T47D (cell line): ENCODE data around the gene SPRED2.

Experiments used
- DNase-seq, 2 experiments: peaks; one replicate each; pipeline versions ENCODE4 v3.0.0 to v3.0.0-alpha.2; 2011 to 2012; ENCODE audit warnings: low read depth in 1 of 2, low spot score in 1 of 2
- JUND ChIP-seq: IDR thresholded peaks from 2 replicates; pipeline ENCODE4 v1.6.1; 2012; ENCODE audit warnings: low read depth
- in situ Hi-C: cut with HindIII; loops from 2 replicates; pipeline ENCODE4 v1.10.0; 2016; ENCODE audit warnings: low sequenced_read_pairs, low pct_unique_long_range_greater_than_20kb

The SPRED2 gene

DNA sequence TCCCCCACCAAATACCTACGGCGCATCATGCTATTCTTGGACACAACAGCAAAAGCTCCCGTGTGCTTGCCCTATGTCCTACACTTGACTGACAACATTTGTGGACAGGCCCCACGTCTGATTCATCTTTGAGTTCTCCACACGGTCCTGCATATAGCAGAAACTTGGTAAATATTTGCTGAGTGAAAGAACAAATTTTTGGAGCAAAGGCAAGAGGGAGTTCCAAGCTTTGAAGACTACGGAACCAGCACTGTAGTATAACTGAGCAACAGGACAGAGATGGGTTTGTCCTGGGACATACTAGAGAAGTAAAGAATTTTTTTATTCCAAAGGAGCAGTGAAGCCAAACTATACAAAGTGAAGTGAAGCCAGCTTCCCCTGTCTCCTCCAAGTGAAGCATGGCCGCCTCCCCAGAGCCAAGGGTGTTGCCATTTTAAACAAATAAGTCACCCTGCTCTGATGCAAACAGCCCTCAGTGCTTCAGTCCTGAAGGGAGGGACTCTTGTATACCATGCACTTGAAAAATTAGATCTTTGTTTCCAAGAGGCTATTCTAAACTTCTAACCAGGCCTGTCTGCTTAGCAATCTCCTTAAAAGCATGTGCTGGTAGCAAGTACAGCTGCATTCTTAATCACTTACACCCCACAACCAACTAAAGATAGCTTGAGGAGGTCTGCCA is 35.9 kb downstream of the SPRED2 start:
- in situ Hi-C loops = no loop called here
- TF ChIP-seq JUND = no peak
- DNase-seq = peak in 1 of 2 experiments; percentile 32

DNA sequence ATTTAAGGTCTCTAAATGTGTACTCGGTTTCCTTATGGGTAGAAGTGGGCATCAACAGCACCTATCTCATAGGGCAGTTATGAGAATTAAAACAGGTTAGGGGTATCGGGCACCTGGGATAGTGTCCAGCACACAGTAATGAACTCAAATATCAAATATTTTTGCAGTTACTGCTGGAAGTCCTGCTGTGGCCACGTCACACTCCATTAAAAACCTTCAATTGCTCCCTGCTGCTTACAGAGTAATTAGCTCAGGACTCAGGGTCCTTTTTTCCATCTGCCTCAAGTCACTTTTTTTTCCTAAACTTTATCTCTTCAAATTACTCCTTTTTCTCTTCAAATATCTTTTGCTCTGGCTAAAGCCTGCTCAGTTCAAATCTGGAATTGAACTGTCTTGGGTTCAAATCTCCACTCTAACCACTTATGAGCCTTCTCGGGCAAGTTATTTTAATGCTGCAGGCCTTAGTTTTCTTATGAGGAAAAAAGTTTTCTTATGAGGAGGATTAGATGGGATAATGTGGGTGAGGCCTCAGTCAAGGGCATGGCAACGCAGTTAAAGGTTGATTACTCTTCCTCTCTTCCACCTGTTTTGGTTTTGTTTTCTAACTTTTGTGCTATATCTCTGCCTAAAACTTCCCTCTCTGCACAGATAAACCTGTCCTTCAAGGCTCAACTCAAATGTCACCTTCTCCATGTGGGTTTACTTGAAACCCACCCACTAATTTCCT is 36.6 kb downstream of the SPRED2 start:
- in situ Hi-C loops = no loop called here
- no peak for DNase-seq
- no peak for TF ChIP-seq JUND

DNA sequence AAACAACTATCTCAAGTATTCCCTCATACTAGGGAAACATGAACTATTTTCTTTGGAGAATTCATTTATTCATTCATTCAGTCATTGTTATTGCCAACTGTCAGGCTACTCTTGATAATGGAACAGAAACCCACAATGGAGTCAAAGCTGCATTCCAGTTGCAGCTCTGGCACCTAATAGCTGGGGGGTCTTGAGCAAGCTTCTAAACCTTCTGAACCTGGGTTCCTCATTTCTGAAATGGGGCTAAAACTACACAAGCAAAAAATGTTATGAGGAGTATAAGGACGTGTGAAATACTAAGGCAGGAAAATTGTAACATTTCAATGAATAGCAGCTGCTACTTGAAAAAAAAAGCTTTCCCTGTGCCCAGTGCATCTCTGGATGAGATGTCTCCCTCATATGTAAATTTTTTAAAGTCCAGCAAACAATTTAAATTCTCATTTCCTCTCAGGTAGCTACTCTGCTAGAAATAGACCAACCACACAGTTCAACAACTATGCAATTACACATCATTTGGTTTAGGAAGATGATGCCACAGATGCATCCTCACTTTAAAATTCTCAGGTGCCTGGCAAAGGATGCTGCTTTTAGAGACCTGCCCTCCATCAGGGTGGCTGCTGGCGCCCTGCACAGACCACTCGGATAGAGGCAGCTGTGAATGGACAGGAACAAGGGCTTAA is 38.5 kb downstream of the SPRED2 start:
- no peak for DNase-seq
- in situ Hi-C loops = no loop called here
- TF ChIP-seq JUND = no peak

DNA sequence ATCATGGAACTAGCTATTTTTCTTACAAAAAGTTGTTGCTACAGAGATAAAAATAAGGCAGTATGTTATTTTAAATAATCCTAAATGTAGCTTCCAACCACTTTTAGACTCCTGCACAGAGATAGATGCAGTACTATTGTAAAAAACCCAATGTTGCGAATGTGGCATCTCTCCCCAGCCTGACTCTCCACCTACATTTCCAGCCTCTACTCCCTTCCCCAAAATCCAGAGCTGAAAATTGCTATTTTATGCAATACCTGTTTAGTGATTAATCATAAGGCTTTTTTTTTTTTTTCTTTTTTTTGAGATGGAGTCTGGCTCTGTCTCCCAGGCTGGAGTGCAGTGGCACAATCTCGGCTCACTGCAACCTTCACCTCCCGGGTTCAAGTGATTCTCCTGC is 39.4 kb downstream of the SPRED2 start:
- no peak for TF ChIP-seq JUND
- in situ Hi-C loops = no loop called here

DNA sequence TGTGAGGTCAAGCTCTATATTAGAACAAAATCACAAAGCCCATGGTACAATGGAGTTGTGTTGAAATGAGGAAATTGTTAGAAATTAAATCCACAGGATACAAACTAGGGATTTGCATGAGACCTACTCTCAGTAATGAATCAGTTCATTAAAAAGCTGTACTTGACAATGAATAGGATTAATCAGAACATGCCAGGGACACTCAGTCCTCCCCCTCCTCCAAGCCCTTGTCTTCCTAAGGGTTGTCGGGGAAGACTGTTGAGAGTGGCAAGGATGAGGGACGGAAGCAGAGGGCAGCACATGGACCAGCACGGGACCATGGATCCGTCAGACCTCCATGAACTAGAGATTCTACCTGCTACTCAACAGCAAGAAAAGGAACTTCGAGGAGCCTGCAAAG is 39.8 kb downstream of the SPRED2 start:
- in situ Hi-C loops = no loop called here
- TF ChIP-seq JUND = no peak
- DNase-seq = no peak

More for the DNA sequence above, 39.4 kb downstream of the SPRED2 start:
- DNase-seq = no peak

DNA sequence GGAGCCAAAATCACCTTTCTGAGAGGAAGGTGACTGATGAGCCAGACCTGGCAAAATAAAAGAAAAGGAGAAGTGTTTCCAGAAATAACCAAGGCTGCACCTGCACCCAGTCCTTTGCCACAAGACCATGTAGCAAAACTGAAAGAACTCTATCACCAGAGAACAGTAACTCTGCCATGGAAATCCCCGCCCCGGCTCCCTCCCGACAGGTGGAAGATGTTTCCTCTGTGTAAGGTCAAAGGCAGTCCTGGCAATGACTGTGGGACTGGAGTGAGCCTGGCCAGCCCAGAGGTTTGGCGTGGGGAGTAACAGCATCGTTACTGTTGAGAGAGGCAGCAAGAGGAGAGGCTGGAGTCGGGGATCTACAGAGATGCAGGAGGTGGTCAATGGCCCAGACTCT is 42.3 kb downstream of the SPRED2 start:
- no peak for TF ChIP-seq JUND
- in situ Hi-C loops = no loop called here
- DNase-seq = no peak

DNA sequence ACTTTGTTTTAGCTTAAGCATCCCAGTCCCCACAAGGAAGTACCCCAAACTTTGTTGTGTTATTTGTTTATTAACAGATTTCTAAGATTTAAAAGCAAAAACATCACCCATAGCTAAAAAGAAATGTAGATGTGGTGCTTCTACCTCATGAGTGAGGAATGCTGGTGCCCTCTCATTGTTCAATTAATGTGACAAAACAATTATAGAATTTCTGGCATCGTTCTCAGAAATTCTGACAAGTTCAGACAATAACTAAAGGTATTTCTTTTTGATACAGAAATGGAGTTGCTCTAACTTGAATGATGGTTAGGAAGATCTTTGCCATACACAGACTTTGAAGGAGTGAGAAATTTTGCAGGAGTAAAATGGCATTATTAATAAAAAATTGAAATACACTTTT is 42.9 kb downstream of the SPRED2 start:
- no peak for TF ChIP-seq JUND

DNA sequence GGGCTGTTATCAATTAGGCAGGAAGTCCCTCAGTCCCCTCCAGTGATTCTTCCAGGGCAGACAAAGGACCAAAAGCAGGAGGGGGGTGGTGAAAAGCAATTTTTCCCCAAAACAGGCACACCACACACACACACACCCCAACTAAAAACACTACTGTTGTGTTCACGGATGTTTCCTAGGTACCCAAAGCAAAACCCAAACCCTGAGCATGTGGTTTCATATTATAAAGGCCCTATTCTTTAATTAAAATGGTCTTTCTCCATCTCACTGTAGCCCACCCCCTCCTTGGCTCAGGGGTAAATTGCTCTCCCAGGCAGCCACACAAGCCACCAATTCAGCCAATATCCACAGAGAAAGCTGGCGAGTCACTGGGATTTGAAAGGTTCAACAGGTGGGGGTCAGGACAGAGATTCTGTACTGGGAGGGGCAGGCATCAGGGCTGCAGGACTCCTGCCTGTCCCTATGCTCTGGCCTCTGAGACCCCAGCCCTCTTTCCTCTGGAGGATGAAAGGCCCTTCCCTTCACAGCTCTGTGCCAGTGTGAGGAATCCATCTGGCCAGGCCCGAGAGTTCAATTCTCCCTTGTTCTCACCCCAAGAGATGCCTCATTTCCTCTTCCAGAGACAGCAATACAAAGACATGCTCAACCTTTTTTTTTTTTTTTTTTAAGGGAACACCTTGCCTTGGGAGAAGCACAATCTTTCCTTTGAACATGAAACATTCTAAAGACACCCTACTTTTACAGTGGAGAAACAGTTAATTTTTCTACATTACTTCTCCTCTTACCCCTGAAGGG is 43.6 kb downstream of the SPRED2 start:
- DNase-seq = no peak
- in situ Hi-C loops = no loop called here
- no peak for TF ChIP-seq JUND

More for the DNA sequence above, 42.9 kb downstream of the SPRED2 start:
- no peak for DNase-seq
- in situ Hi-C loops = no loop called here

DNA sequence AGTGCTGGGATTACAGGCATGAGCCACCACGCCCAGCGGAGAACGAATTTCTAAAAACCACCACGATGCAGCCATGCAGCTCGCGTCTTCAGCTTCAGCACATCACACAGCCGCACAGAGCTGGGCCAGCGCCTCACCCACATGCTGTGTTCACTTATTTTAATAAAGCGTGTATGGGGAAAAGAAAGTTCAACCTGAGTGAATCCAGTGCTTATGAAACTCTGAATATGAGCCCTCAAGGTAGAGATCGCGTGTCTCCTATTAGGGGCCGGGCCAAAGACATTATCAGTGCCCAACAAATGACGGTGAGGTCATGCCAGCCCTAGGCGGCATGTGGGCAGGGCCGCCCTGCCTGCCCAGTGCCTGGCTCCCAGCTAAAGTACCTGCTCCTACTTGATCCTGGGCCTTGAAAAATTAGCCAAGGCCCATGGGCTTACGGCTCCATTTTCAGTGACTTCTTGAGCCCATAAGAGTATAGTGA is 44.3 kb downstream of the SPRED2 start:
- no peak for TF ChIP-seq JUND
- DNase-seq = peak in 1 of 2 experiments; percentile 42
- in situ Hi-C loops = no loop called here

DNA sequence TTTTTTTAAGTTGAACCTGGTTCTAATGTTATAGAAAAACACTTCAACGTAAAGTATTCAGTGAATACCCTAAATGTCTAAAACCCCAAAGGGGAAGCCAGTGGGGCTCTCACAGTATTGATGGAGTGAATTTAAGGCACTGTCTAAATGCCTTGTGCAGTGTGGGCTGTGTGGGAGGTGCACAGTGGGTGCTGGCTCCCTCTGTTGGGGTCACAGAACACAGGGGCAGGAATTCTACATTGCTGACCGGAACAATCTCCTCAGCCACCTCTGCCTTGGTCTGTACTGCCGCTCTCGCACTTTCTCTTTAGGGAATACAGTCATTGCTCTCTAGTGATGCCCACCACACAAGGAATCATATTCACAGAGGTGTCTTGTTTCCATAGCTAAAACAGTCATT is 45.4 kb downstream of the SPRED2 start:
- TF ChIP-seq JUND = no peak
- DNase-seq = no peak

DNA sequence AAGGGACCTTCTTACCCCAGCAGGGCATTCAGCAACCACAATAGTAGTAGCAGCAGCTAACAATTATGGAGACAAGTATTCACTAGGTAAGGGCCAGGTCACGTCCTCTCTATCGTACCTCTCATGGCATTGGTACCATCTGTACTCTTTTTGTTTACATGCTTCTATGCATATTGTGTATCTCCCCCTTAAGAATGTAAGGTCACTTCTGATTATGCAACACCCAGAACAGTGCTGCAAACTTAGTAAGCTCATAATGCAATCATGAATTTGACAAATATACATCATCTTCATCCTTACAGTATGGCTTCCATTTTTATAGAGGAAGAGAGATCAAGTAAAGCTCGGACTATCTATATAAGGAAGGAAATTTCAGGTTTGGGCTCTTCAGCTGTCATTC is 46.1 kb downstream of the SPRED2 start:
- in situ Hi-C loops = no loop called here
- no peak for TF ChIP-seq JUND
- no peak for DNase-seq

More for the DNA sequence above, 45.4 kb downstream of the SPRED2 start:
- in situ Hi-C loops = no loop called here
